Mesothelial cell of epicardium (in vitro differentiated cells): ENCODE data around the gene LRMDA. TPM values are rescaled to one million over a fixed set of nuclear protein-coding genes. Genes with fewer than 3 reads are reported as not detected.

ENCODE experiments used
- DNase-seq, 2 experiments: peaks; one replicate each; pipeline ENCODE4 v3.0.0; 2021; ENCODE audit warnings: low spot score in 2 of 2; ENCODE audit not compliant: unreplicated experiment in 2 of 2
- H3K27ac Mint-ChIP-seq: 2 replicates; pipeline ENCODE4 v1.8.0; 2021; ENCODE audit warnings: mixed read lengths
- H3K27me3 Mint-ChIP-seq: 2 replicates; pipeline ENCODE4 v1.8.0; 2021; ENCODE audit warnings: low read depth, mixed read lengths
- H3K36me3 Mint-ChIP-seq: 2 replicates; pipeline ENCODE4 v1.8.0; 2021; ENCODE audit warnings: mixed read lengths
- H3K4me1 Mint-ChIP-seq: 2 replicates; pipeline ENCODE4 v1.8.0; 2021; ENCODE audit warnings: mixed read lengths
- H3K4me3 Mint-ChIP-seq: 2 replicates; pipeline ENCODE4 v1.8.0; 2021; ENCODE audit warnings: mild to moderate bottlenecking, moderate library complexity, mixed read lengths
- H3K9me3 Mint-ChIP-seq: 2 replicates; pipeline ENCODE4 v1.8.0; 2021; ENCODE audit warnings: mixed read lengths
- total RNA-seq: library from RNA; stranded (reverse); gene quantifications from 3 replicates; pipeline ENCODE4 v1.2.1, GENCODE V29; 2021
- TF ChIP-seq, protein P1 (sequence below): fragments of 200-600 bp; sonication (generic); IDR thresholded peaks from one replicate; pipeline ENCODE4 v1.5.0; 2021; ENCODE audit warnings: antibody characterized with exemption; ENCODE audit not compliant: unreplicated experiment

The LRMDA gene
- total RNA-seq, 1 donor from 2014 or later: 2.0 TPM

DNA sequence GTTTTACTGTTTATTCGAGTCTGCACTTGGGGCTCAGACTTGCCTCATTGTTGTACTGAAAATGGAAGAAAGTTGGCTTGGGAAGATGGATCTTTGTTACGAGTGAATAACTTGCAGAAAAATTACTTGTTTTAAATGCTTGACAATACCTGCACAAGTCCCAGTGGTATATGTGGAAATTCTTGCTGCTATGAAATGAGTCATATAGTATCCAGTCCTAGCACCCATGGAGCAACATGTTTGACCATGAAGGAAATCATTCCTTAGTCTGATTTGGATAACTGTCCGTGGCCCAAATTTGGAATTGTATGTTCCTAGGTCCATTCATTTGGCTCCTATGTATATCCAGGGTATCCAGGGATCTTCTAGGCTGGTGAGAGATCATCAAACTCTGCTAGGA lies 1109.4 kb downstream of the LRMDA start:
- no peak for DNase-seq
- Mint-ChIP-seq H3K4me1 (peaks cover 24% of the 10 kb centered on the region), H3K36me3 (no peaks in the 10 kb centered on the region), H3K4me3 (no peak overlapping the region), H3K27me3 (no peaks in the 10 kb centered on the region), H3K27ac (no peak overlapping the region), H3K9me3 (no peaks in the 10 kb centered on the region)
- TF ChIP-seq, protein P1, sequence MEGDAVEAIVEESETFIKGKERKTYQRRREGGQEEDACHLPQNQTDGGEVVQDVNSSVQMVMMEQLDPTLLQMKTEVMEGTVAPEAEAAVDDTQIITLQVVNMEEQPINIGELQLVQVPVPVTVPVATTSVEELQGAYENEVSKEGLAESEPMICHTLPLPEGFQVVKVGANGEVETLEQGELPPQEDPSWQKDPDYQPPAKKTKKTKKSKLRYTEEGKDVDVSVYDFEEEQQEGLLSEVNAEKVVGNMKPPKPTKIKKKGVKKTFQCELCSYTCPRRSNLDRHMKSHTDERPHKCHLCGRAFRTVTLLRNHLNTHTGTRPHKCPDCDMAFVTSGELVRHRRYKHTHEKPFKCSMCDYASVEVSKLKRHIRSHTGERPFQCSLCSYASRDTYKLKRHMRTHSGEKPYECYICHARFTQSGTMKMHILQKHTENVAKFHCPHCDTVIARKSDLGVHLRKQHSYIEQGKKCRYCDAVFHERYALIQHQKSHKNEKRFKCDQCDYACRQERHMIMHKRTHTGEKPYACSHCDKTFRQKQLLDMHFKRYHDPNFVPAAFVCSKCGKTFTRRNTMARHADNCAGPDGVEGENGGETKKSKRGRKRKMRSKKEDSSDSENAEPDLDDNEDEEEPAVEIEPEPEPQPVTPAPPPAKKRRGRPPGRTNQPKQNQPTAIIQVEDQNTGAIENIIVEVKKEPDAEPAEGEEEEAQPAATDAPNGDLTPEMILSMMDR: no peak

DNA sequence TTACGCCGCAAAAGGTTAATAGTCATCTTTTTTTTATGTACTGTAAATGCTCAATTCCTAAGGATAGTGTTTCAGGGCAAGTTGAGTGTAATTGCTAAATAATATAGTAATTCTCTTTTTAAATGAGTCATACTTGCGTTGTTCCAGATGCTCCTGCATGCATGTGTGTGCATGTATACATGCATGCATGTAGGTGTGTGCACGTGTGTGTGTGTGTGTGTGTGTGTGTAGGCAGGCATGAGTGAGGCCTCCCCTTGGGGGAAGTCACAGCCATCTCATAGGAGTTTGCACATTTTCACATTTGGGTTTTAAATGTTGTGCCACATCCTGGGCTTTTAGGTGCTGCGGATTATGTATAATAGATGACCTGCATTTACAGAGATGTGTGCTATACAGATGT lies 1110.4 kb downstream of the LRMDA start:
- Mint-ChIP-seq H3K9me3 (no peaks in the 10 kb centered on the region), H3K27ac (no peak overlapping the region), H3K4me3 (no peak overlapping the region), H3K27me3 (no peaks in the 10 kb centered on the region), H3K4me1 (peaks cover 24% of the 10 kb centered on the region), H3K36me3 (no peaks in the 10 kb centered on the region)
- DNase-seq: no peak
- TF ChIP-seq, protein P1: no peak

DNA sequence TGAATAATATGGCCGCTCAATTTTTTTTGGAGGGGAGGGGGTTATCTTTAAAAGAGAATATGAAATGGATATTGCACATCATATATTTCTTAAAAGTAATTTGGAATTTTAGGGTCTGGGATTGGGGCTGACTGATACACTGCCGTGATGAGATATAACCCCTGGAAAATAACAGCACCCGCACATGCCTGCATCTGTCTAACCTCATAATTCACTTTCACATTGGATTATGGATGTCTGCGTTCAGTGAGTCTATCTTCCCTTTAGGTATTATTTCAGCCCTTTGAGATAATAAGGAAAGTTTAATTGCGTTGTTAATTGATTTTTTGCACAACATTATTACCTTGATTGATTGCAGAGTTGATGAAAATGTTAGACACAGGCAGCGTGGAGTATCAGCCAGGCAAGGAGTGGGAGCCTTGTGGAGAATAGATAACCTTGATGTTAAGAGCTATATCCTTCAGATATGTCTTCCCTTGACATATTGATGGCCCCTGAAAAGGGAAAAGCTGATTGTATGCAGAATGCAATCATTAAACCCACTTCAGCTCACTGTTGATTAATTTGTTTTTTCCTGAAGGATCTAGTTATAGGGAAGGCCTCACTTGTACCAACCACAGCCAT lies 1111.0 kb downstream of the LRMDA start:
- peaks cover 25% of the 10 kb centered on the region for H3K4me1 Mint-ChIP-seq
- no peak for DNase-seq
- H3K9me3 Mint-ChIP-seq: no peaks in the 10 kb centered on the region
- TF ChIP-seq, protein P1: no peak
- no peak overlapping the region for H3K4me3 Mint-ChIP-seq
- H3K36me3 Mint-ChIP-seq: no peaks in the 10 kb centered on the region
- no peak overlapping the region for H3K27ac Mint-ChIP-seq
- no peaks in the 10 kb centered on the region for H3K27me3 Mint-ChIP-seq

- no peak overlapping the region for H3K27ac Mint-ChIP-seq
- H3K36me3 Mint-ChIP-seq: no peaks in the 10 kb centered on the region
- H3K27me3 Mint-ChIP-seq: no peaks in the 10 kb centered on the region
- H3K9me3 Mint-ChIP-seq: no peaks in the 10 kb centered on the region
- H3K4me3 Mint-ChIP-seq: no peak overlapping the region
- TF ChIP-seq, protein P1: no peak
- no peak for DNase-seq
- H3K4me1 Mint-ChIP-seq: peaks cover 31% of the 10 kb centered on the region
Measured at GRCh38 chr10:76543655-76544054, 1112.2 kb downstream of the LRMDA start.

GRCh38 chr10:76544789-76545188 lies 1113.4 kb downstream of the LRMDA start:
- Mint-ChIP-seq H3K9me3 (no peaks in the 10 kb centered on the region), H3K4me1 (peaks cover 37% of the 10 kb centered on the region), H3K27me3 (peaks cover 3% of the 10 kb centered on the region), H3K36me3 (no peaks in the 10 kb centered on the region), H3K27ac (no peak overlapping the region), H3K4me3 (no peak overlapping the region)
- TF ChIP-seq, protein P1: no peak
- DNase-seq: no peak

DNA sequence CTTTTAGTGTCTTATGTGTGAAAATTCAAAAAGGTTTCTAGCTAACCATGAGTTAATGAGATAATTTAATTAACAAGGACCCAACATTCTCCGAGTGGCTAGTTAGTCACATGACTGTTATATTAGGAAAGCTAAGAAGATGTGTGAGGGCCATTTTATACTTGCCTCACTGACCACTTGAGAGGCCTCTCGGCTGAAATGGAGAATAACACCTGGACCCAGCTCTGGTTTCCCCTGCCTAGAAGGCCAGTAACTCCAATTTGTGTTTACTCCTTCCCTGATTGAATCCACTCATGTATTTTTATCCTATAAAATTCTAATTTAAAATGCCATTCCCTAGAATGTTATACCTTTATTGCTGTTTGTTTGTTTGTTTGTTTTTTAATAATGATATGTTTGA lies 1115.0 kb downstream of the LRMDA start:
- no peak for DNase-seq
- Mint-ChIP-seq H3K4me3 (no peak overlapping the region), H3K9me3 (no peaks in the 10 kb centered on the region), H3K27ac (no peak overlapping the region), H3K36me3 (no peaks in the 10 kb centered on the region), H3K27me3 (peaks cover 3% of the 10 kb centered on the region), H3K4me1 (peaks cover 44% of the 10 kb centered on the region)
- TF ChIP-seq, protein P1: no peak
